Measurements from ENCODE around the gene UST. TPM values are rescaled to one million over a fixed set of nuclear protein-coding genes. Genes with fewer than 3 reads are reported as not detected.

Gene UST
- polyA plus RNA-seq, 1 experiment: 21.4 TPM

DNA sequence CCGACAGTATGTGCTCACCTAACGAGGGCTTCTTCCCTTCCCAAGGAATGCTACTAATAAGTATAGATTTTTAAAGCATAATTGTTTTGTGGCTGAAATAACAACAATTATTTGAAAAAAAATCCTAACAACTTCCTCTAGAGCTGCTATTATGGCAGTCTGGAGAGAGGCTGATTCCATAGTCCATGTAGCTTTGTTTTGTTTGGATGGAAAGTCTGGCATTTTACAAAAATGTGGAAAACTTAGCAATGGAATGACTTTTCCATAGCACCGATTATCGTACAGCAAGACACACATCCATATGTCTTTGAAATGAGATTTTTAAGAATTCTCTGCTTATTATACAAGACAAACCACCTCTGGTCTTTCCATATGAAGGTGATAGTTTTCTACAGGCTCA, 318.3 kb downstream of the UST start:
- no peaks in the 10 kb centered on the region for H3K9me3 ChIP-seq (ENCODE audit: control insufficient read depth, insufficient read depth, low read length)
- ChIA-PET CTCF (interaction anchor here (1.6 to 2.0 kb wide), 3 partner anchors 17 to 452 kb away, joined by 4 to 9 read pairs (median 8); no protein-coding TSS in a partner anchor), POLR2A (interaction anchor here (0.6 to 1.2 kb wide), 2 partner anchors 9 to 28 kb away, joined by 3 to 4 read pairs; no protein-coding TSS in a partner anchor)
- no peak overlapping the region for H3K27ac ChIP-seq (ENCODE audit: low read depth, low read length)
- H3K27me3 ChIP-seq (ENCODE audit: control insufficient read depth, insufficient read depth, low read length): no peaks in the 10 kb centered on the region
- TF ChIP-seq CTCF (IDR thresholded peaks at IDR 0.05; ENCODE audit: low read depth, low read length): no peak
- DNase-seq (ENCODE audit: low read depth, low spot score): no peak
- H3K4me3 ChIP-seq (ENCODE audit: low read depth, low read length): no peak overlapping the region

DNA sequence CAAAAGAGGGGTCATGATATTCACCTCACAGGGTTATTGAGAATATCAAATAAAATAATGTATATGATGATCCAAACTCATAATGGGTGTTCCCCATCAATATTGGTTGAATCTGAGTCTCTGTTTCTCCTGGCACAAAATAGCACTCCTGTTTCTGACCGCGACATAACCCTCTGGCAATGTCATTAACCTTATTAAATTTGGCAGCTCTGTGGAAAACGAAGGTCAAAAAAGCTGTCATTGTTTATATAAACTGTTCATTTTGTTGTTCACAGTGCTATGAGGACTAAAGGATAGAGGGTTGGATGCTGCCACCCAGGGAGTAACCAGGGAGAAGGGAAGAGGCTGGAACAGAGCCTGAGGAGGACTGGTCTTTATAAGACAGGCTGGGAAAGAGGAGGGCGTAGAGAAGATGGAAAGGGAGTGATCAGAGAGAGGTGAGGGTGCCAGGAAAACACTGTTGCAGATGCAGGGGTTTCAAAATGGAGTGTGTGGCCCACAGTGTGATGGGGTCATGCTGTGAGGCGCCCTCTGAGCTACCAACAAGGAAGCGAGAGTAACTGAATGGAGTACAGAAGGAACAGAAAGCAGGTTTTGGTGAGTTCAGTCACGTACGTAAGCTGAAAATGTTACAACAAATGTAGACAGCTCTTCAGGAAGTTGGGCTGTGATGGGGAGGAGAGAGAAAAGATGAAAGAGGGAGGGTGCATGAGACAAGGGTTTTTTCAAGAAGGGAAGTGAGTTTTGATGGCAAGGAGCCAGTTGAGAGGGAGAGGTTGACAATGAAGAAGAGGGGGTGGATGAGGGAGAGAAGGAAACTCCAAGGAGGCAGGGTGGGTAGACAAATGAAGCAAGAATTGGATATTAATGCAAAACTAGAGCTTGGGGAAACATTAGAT, 319.1 kb downstream of the UST start:
- H3K27ac ChIP-seq (ENCODE audit: low read depth, low read length): no peak overlapping the region
- H3K27me3 ChIP-seq (ENCODE audit: control insufficient read depth, insufficient read depth, low read length): no peaks in the 10 kb centered on the region
- no peak overlapping the region for H3K4me3 ChIP-seq (ENCODE audit: low read depth, low read length)
- no peaks in the 10 kb centered on the region for H3K9me3 ChIP-seq (ENCODE audit: control insufficient read depth, insufficient read depth, low read length)
- POLR2A ChIA-PET: interaction anchor here (0.6 to 1.2 kb wide), 2 partner anchors 8 to 29 kb away, joined by 3 to 4 read pairs; no protein-coding TSS in a partner anchor
- no peak for DNase-seq (ENCODE audit: low read depth, low spot score)
- CTCF ChIA-PET: interaction anchor here (1.1 to 2.0 kb wide), 6 partner anchors 16 to 451 kb away, joined by 3 to 10 read pairs (median 6); no protein-coding TSS in a partner anchor
- TF ChIP-seq CTCF (IDR thresholded peaks at IDR 0.05; ENCODE audit: low read depth, low read length): no peak

GRCh38 chr6:149071997-149072396, 325.2 kb downstream of the UST start:
- Histone ChIP-seq H3K27ac (ENCODE audit: low read depth, low read length) (no peak overlapping the region), H3K9me3 (ENCODE audit: control insufficient read depth, insufficient read depth, low read length) (no peaks in the 10 kb centered on the region), H3K4me3 (ENCODE audit: low read depth, low read length) (no peak overlapping the region), H3K27me3 (ENCODE audit: control insufficient read depth, insufficient read depth, low read length) (no peaks in the 10 kb centered on the region)
- ChIA-PET POLR2A (no interaction called here), CTCF (no interaction called here)
- no peak for DNase-seq (ENCODE audit: low read depth, low spot score)
- TF ChIP-seq CTCF (IDR thresholded peaks at IDR 0.05; ENCODE audit: low read depth, low read length): no peak

DNA sequence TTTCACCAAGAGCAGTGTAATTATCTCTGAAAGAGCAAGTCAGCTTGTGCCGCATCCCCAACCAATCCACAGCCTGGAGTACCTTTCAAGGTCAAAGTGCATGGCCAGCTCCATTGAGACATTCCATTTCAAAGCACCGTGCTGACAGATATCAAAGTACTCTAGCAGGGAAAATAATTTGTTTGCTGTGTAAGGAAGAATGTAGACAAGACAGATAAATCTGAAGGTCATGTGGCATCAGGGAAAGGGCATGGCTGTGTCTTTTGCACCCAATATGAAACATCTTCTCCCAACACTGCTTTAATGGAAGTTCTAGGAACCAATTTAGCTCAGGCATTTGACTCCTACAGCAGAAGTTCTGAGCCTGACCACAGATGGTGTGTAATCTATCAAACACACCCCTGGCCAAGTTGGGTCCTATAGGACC, 328.0 kb downstream of the UST start:
- Histone ChIP-seq H3K27me3 (ENCODE audit: control insufficient read depth, insufficient read depth, low read length) (no peaks in the 10 kb centered on the region), H3K27ac (ENCODE audit: low read depth, low read length) (no peak overlapping the region), H3K9me3 (ENCODE audit: control insufficient read depth, insufficient read depth, low read length) (no peaks in the 10 kb centered on the region), H3K4me3 (ENCODE audit: low read depth, low read length) (no peak overlapping the region)
- CTCF ChIA-PET: interaction anchor here (0.9 kb wide), 1 partner anchor 442 kb away, joined by 3 read pairs; no protein-coding TSS in a partner anchor
- POLR2A ChIA-PET: no interaction called here
- DNase-seq (ENCODE audit: low read depth, low spot score): no peak
- TF ChIP-seq CTCF (IDR thresholded peaks at IDR 0.05; ENCODE audit: low read depth, low read length): no peak

Measured in AG04450 (cell line).